GM13977 (cell line): ENCODE measurements around the gene GRIK4.

Experiments used
- DNase-seq: peaks from one replicate; pipeline ENCODE4 v3.0.0; 2012; ENCODE audit warnings: low spot score
- CTCF ChIP-seq: IDR thresholded peaks from 2 replicates; pipeline ENCODE4 v1.5.1; 2012; ENCODE audit warnings: mild to moderate bottlenecking, control low read depth; ENCODE audit not compliant: insufficient read depth; ENCODE audit errors: extremely low read depth, missing control alignments
- in situ Hi-C: fragments of 300-500 bp; cut with MboI; formaldehyde crosslinking; loops from one replicate; pipeline ENCODE4 v1.12.0; 2022; ENCODE audit warnings: low sequenced_read_pairs, low pct_unique_long_range_greater_than_20kb, mixed read lengths, inconsistent platforms; ENCODE audit not compliant: unreplicated experiment

The GRIK4 gene

GRCh38 chr11:120837696-120838095 lies 326.1 kb downstream of the GRIK4 start:
- in situ Hi-C loops = no loop called here
- no peak for TF ChIP-seq CTCF
- DNase-seq = no peak

GRCh38 chr11:120839201-120839600 lies 327.7 kb downstream of the GRIK4 start:
- no peak for DNase-seq
- TF ChIP-seq CTCF = no peak
- in situ Hi-C loops = no loop called here

- no peak for DNase-seq
- no peak for TF ChIP-seq CTCF
- in situ Hi-C loops = no loop called here
Measured at GRCh38 chr11:120839846-120840402, 328.4 kb downstream of the GRIK4 start.

GRCh38 chr11:120840661-120841060 lies 329.1 kb downstream of the GRIK4 start:
- TF ChIP-seq CTCF = no peak
- no peak for DNase-seq
- in situ Hi-C loops = no loop called here

GRCh38 chr11:120841074-120841473 lies 329.5 kb downstream of the GRIK4 start:
- in situ Hi-C loops = no loop called here
- no peak for DNase-seq
- no peak for TF ChIP-seq CTCF

- no peak for DNase-seq
- in situ Hi-C loops = no loop called here
- TF ChIP-seq CTCF = no peak
Measured at GRCh38 chr11:120842195-120842594, 330.6 kb downstream of the GRIK4 start.

GRCh38 chr11:120853435-120853834 lies 341.9 kb downstream of the GRIK4 start:
- DNase-seq = no peak
- TF ChIP-seq CTCF = no peak
- in situ Hi-C loops = no loop called here
